ENCODE results near the gene OOSP1.

DNA sequence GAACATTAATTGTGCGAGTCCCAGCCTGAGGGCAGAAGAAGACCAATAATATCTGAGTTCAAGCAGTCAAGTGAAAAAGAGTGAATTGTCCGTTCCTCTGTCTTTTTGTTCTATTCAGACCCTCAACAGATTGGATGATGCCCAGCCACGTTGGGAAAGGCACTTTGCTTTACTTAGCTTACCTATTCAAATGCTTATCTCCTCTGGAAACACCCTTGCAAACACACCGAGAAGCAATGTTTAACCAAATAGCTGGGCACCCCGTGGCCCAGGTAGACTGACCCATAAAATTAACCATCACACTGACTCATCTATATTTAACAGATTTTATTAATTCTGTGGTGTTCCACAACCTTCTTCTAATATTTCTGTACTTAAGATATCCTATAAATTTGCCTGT is 34.9 kb downstream of the OOSP1 start:
- TF ChIP-seq ZNF565 (CRISPR knock-in tag; conservative IDR thresholded peaks at IDR 0.05; ENCODE audit: low read depth): no peak
- TF ChIP-seq TCF4 (CRISPR knock-in tag; IDR thresholded peaks at IDR 0.05; ENCODE audit: borderline replicate concordance): no peak
- no peak for TF ChIP-seq ZNF8 (CRISPR knock-in tag; IDR thresholded peaks at IDR 0.05)
- no peak for TF ChIP-seq ZFP3 (CRISPR knock-in tag; IDR thresholded peaks at IDR 0.05)
- no peak for TF ChIP-seq CSDC2 (CRISPR knock-in tag; IDR thresholded peaks at IDR 0.05)
- no peak for TF ChIP-seq ZC3H10 (CRISPR knock-in tag; IDR thresholded peaks at IDR 0.05)
- no peak for TF ChIP-seq OSR1 (CRISPR knock-in tag; IDR thresholded peaks at IDR 0.05)

Data from SK-N-SH treated with all-trans-retinoic acid at 6 μM for 48 hours (cell line).